ENCODE measurements around the gene CES5A.

- TF ChIP-seq CTCF (IDR thresholded peaks at IDR 0.05), result no peak
- no peak for TF ChIP-seq POLR2A (IDR thresholded peaks at IDR 0.05)
Measured at GRCh38 chr16:55815320-55815719, 59.9 kb downstream of the CES5A start.

Measured in lower leg skin (tissue), 3 donors.